ENCODE data around the gene LRRC71. TPM values are rescaled to one million over a fixed set of nuclear protein-coding genes. Genes with fewer than 3 reads are reported as not detected.

Gene LRRC71
- total RNA-seq, 1 donor from 2014 or later: not detected

- no peak for DNase-seq (ENCODE audit: low read depth)
- TF ChIP-seq CTCF (IDR thresholded peaks at IDR 0.05; ENCODE audit: insufficient read depth, low read length, severe bottlenecking): no peak
- Histone ChIP-seq H3K4me3 (ENCODE audit: low read depth, low read length) (no peak overlapping the region), H3K27me3 (ENCODE audit: control insufficient read depth, insufficient read depth, low read length) (peaks cover 34% of the 10 kb centered on the region), H3K36me3 (ENCODE audit: control insufficient read depth, insufficient read depth, low read length) (no peaks in the 10 kb centered on the region)
- FAIRE-seq: no peak
Measured at GRCh38 chr1:156881663-156882062, 38.8 kb upstream of the LRRC71 start.

GRCh38 chr1:156882543-156882942 lies 37.9 kb upstream of the LRRC71 start:
- FAIRE-seq: no peak
- no peak overlapping the region for H3K4me3 ChIP-seq (ENCODE audit: low read depth, low read length)
- DNase-seq (ENCODE audit: low read depth): no peak
- H3K27me3 ChIP-seq (ENCODE audit: control insufficient read depth, insufficient read depth, low read length): peaks cover 33% of the 10 kb centered on the region
- H3K36me3 ChIP-seq (ENCODE audit: control insufficient read depth, insufficient read depth, low read length): no peaks in the 10 kb centered on the region
- TF ChIP-seq CTCF (IDR thresholded peaks at IDR 0.05; ENCODE audit: insufficient read depth, low read length, severe bottlenecking): no peak

GRCh38 chr1:156883919-156884318 lies 36.5 kb upstream of the LRRC71 start:
- DNase-seq (ENCODE audit: low read depth): no peak
- no peak for TF ChIP-seq CTCF (IDR thresholded peaks at IDR 0.05; ENCODE audit: insufficient read depth, low read length, severe bottlenecking)
- H3K27me3 ChIP-seq (ENCODE audit: control insufficient read depth, insufficient read depth, low read length): peaks cover 24% of the 10 kb centered on the region
- H3K4me3 ChIP-seq (ENCODE audit: low read depth, low read length): no peak overlapping the region
- FAIRE-seq: no peak
- no peaks in the 10 kb centered on the region for H3K36me3 ChIP-seq (ENCODE audit: control insufficient read depth, insufficient read depth, low read length)

- H3K4me3 ChIP-seq (ENCODE audit: low read depth, low read length): no peak overlapping the region
- no peak for TF ChIP-seq CTCF (IDR thresholded peaks at IDR 0.05; ENCODE audit: insufficient read depth, low read length, severe bottlenecking)
- no peak for DNase-seq (ENCODE audit: low read depth)
- FAIRE-seq: no peak
- H3K36me3 ChIP-seq (ENCODE audit: control insufficient read depth, insufficient read depth, low read length): no peaks in the 10 kb centered on the region
- H3K27me3 ChIP-seq (ENCODE audit: control insufficient read depth, insufficient read depth, low read length): peaks cover 21% of the 10 kb centered on the region
Measured at GRCh38 chr1:156884560-156885184, 35.8 kb upstream of the LRRC71 start.

- FAIRE-seq (no peak), DNase-seq (ENCODE audit: low read depth) (no peak)
- H3K4me3 ChIP-seq (ENCODE audit: low read depth, low read length): no peak overlapping the region
- TF ChIP-seq CTCF (IDR thresholded peaks at IDR 0.05; ENCODE audit: insufficient read depth, low read length, severe bottlenecking): no peak
- peaks cover 21% of the 10 kb centered on the region for H3K27me3 ChIP-seq (ENCODE audit: control insufficient read depth, insufficient read depth, low read length)
- H3K36me3 ChIP-seq (ENCODE audit: control insufficient read depth, insufficient read depth, low read length): no peaks in the 10 kb centered on the region
Measured at GRCh38 chr1:156885314-156885713, 35.1 kb upstream of the LRRC71 start.

- DNase-seq (ENCODE audit: low read depth) (no peak), FAIRE-seq (no peak)
- peaks cover 18% of the 10 kb centered on the region for H3K27me3 ChIP-seq (ENCODE audit: control insufficient read depth, insufficient read depth, low read length)
- H3K4me3 ChIP-seq (ENCODE audit: low read depth, low read length): no peak overlapping the region
- no peak for TF ChIP-seq CTCF (IDR thresholded peaks at IDR 0.05; ENCODE audit: insufficient read depth, low read length, severe bottlenecking)
- H3K36me3 ChIP-seq (ENCODE audit: control insufficient read depth, insufficient read depth, low read length): no peaks in the 10 kb centered on the region
Measured at GRCh38 chr1:156885880-156886355, 34.5 kb upstream of the LRRC71 start.
